ENCODE data around the gene MAST2. TPM values are rescaled to one million over a fixed set of nuclear protein-coding genes. Genes with fewer than 3 reads are reported as not detected.

MAST2 gene
- total RNA-seq, 1 experiment from 2014 or later, result 41.9 TPM

DNA sequence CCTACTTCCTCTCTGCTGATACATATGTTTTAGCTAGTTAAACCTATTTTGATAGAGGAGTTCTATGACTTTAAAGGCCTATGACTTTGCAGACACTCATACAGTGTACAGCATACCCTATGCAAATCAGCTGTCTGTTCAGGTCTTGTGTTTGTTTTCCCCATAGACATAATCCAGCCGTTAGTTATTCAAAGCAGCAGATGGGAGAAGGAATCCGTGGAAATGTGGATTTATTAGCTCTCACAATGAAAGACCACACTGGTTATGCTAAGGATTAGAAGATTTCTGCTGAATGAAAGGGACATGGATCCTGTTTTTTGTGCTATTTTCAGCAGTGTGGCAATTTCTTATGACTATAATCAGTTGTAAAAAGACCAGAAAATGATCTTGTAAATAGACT lies 59.8 kb downstream of the MAST2 start:
- ChIA-PET CTCF (no interaction called here), POLR2A (interaction anchor here (1.2 kb wide), 1 partner anchor 341 kb away, joined by 3 read pairs; the partner anchor contains the start of gene PRDX1), RAD21 (ENCODE audit: low non-redundant PET in 1 of 2, low total read pairs in 2 of 2, uncharacterized antibody in 2 of 2, unreplicated experiment in 2 of 2) (no interaction called here)
- H3K36me3 ChIP-seq (ENCODE audit: control insufficient read depth in 1 of 2, insufficient read depth in 2 of 2, low read length in 2 of 2), result no peaks in the 10 kb centered on the region
- H3K4me2 ChIP-seq (ENCODE audit: low read length), result no peak overlapping the region
- no peaks in the 10 kb centered on the region for H3K4me1 ChIP-seq (ENCODE audit: control insufficient read depth in 1 of 2, insufficient read depth in 2 of 2, low read length in 2 of 2)
- peaks cover 66% of the 10 kb centered on the region for H3K79me2 ChIP-seq (ENCODE audit: insufficient read depth, low read length)
- no TSS peak for BruUV-seq (replicated peaks)
- H2AFZ ChIP-seq (ENCODE audit: low read depth, low read length, poor library complexity, severe bottlenecking), result no peak overlapping the region
- no peaks in the 10 kb centered on the region for H3K9me3 ChIP-seq (ENCODE audit: control insufficient read depth in 1 of 2, insufficient read depth in 1 of 2, low read depth in 1 of 2, low read length in 2 of 2)
- no peaks in the 10 kb centered on the region for H3K9me2 ChIP-seq (ENCODE audit: insufficient read depth)
- no peak overlapping the region for H3K27ac ChIP-seq (ENCODE audit: low read depth, low read length)
- TF ChIP-seq MAX (IDR thresholded peaks at IDR 0.05), result no peak
- TF ChIP-seq EZH2 (IDR thresholded peaks at IDR 0.05), result no peak
- TF ChIP-seq POLR2AphosphoS5 (IDR thresholded peaks at IDR 0.05; ENCODE audit: low read depth, low read length), result no peak
- no peak for TF ChIP-seq ZFX (IDR thresholded peaks at IDR 0.05)
- no peak for TF ChIP-seq ZNF274 (IDR thresholded peaks at IDR 0.05; ENCODE audit: low read depth, low read length)
- no peak for TF ChIP-seq EGR1 (IDR thresholded peaks at IDR 0.05; ENCODE audit: low read depth)
- no peak for TF ChIP-seq JUND (IDR thresholded peaks at IDR 0.05)
- TF ChIP-seq ELF1 (IDR thresholded peaks at IDR 0.05; ENCODE audit: borderline replicate concordance, low read depth), result no peak
- no peak for TF ChIP-seq FOSL1 (IDR thresholded peaks at IDR 0.05; ENCODE audit: low read depth)
- no peak for TF ChIP-seq TCF7L2 (IDR thresholded peaks at IDR 0.05; ENCODE audit: borderline replicate concordance, extremely low read depth, insufficient read depth, insufficient read length)
- TF ChIP-seq ZBTB33 (IDR thresholded peaks at IDR 0.05; ENCODE audit: extremely low read depth, insufficient replicate concordance, low read length), result no peak
- TF ChIP-seq CBX3 (IDR thresholded peaks at IDR 0.05; ENCODE audit: low read depth), result no peak
- TF ChIP-seq POLR2A (IDR thresholded peaks at IDR 0.05; ENCODE audit: borderline replicate concordance, extremely low read depth, insufficient read depth, insufficient read length), result no peak
- intact Hi-C loops (cut with micrococcal nuclease), result no loop called here
- no peaks in the 10 kb centered on the region for H4K20me1 ChIP-seq (ENCODE audit: insufficient read depth)
- ATAC-seq, result no peak
- DNase-seq (ENCODE audit: low read depth, low spot score), result no peak
- H3K27me3 ChIP-seq (ENCODE audit: insufficient read depth, low read length), result no peaks in the 10 kb centered on the region
- no peak overlapping the region for H3K9ac ChIP-seq (ENCODE audit: low read length)
- no peak overlapping the region for H3K4me3 ChIP-seq (replicated peaks in 1 of 2; ENCODE audit: low read depth in 1 of 2, low read length in 2 of 2)
